Stimulated activated CD4-positive, alpha-beta T cell treated with anti-CD3 and anti-CD28 coated beads, Interleukin-15, amount 100 ng/mL, for 48 hours (primary cell): ENCODE data around the gene RAX2.

Source experiments
- DNase-seq, 2 donors: peaks; one replicate each; pipeline ENCODE4 v3.0.0-alpha.2; 2020; ENCODE audit warnings: low read depth in 2 of 2

Gene RAX2

DNA sequence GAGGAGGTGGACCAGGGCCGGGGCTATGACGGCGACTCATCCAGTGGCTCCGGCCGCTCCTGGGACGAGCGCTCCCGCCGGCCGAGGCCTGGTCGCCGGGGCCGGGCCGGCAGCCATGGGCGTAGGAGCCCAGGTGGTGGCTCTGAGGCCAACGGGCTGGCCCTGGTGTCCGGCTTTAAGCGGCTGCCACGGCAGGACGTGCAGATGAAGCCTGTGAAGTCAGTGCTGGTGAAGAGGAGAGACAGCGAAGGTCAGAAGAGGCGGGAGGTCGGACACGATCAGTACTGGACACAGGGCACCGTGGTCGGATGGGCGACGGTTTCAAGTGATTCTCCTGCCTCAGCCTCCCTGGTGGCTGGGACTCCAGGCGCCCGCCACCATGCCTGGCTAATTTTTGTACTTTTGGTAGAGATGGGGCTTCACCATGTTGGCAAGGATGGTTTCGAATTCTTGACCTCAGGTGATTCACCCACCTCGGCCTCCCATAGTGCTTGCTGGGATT, 41.5 kb downstream of the RAX2 start:
- DNase-seq: no peak

DNA sequence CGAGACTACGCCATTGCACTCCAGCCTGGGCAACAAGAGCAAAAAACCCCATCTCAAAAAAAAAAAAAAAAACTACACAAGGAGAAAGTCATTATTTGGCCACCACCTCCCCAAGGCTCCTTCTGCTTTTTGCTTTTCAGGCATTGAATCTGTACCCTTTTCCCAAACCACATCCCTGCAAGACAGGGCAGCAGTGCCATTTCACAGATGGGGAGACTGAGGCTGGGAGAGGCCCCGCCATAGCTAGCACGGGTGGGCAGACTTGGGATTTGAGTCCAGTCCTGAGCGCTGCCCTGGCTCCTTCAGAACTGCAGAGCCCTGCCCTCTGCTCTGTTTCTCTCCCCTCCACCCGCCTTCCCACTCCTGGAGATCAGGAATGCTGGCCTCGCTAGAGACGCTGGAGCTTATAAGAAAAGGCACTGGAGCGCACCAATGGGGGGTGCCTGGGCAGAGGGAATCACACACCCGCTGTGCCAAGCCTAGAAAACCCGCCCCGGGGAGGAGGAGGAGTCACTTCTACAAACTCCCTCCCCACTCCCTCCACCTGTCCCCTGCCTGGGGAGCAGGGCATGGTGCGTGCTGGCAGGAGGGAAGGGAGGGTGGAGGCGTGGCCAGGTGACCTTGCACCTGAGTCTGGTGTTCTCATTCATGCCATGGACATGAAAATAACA, 46.3 kb downstream of the RAX2 start:
- no peak for DNase-seq

DNA sequence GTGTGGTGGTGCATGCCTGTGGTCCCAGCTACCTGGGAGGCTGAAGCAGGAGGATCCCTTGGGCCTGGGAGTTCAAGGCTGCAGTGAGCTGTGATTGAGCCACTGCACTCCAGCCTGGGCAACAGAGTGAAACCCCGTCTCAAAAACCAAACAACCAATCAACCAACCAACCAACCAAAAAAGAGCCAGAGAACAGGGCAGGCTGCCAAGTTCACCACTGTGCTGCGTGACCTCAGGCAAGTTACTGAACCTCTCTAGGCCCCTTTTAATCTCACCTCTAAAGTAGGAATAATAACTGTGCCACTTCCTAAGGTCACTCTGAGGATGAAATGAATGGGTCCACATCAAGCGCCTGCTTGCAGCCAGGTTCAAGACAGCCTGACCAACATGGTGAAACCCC, 46.9 kb downstream of the RAX2 start:
- DNase-seq: no peak

DNA sequence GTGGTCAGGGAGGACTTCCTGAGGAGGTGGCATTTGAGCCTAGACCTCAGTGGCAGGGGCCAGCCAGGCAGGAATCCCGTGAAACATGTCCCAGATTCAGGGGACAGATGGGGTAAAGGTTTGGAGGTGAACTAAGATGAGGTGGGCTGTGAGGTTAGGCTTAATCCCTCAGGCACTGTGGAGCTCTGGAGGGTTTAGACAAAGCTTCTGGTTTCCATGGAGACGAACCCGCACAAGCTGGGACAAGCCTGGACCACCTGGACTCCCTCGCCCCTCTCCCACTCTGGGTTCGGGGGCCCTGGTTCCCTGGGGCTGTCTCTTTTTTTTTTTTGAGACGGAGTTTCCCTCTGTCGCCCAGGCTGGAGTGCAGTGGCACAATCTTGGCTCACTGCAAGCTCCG, 48.1 kb downstream of the RAX2 start:
- no peak for DNase-seq

DNA sequence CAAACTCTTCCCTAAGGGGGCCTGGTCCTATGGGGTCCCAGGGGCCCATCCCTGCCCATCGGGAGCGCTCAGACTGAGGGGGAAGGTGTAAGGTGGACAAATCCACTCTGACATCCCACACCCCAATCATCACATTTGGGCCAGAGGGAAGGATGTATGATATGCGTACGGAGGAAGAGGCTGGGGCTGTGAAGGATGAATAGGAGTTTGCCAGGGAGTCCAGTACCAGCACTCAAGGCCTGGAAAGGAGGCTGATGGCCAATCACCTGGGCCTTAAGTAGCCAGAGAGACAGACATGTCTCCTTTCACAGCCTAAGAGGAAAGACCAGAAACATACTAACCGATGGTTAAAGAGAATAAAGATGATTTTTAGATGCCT, 48.9 kb downstream of the RAX2 start:
- no peak for DNase-seq

DNA sequence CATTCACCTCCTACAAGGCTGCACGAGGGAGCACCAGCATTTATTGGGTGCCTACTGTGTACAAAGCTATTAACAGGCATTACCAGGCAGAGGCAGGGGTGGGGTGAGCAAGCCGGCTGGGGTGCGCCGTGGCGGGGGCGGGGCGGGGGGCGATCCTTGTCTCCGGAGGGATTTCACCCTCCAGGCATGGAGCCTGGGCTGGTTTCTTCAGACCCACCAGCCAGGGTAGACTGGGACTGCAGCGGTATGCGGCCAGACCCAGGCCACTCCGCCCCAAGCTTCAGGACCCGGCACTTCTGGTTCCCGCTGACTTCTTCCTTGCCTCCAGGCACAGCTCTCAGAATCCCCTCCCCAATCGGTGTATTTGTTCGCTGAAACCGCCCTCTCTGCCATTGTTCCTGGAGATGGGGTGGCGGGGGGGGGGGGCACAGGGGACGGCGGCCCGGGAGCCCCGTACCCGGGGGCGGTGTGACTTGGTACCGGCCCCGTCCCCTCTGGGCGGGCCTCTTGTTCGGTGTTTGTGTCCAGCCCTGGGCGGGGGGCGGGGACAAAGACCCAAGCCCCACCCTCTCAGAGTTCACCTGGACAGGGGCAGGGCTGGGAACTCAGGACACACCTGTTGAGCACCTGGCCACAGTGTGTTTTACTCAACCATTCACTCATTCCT, 49.5 kb downstream of the RAX2 start:
- no peak for DNase-seq

DNA sequence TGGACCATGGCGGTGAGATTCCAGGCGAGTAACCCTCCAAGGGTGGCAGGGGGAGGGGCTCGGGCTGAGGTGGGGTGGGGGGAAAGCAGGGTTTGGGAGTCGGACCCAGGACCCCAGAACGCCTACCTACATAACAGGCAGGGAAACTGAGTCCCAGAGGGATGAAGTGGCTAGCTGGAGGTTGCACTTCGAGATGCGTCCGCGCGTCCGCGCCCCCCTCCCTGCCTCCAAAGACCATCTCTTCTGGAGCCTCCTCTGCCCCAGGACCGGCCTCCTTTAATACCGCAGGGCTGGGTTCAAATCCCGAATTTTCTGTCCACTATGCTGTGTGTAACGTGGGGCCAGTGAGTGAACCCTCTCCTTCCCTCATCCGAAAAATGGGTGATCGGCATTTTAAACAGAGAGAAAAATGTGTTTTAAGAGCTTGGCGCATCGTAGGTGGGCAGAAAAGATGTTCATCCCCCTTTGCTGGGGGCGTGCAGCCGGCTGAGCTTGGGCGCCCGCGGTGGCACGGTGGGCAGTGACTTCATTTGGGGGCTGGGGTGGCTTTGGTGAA, 50.1 kb downstream of the RAX2 start:
- DNase-seq: no peak

DNA sequence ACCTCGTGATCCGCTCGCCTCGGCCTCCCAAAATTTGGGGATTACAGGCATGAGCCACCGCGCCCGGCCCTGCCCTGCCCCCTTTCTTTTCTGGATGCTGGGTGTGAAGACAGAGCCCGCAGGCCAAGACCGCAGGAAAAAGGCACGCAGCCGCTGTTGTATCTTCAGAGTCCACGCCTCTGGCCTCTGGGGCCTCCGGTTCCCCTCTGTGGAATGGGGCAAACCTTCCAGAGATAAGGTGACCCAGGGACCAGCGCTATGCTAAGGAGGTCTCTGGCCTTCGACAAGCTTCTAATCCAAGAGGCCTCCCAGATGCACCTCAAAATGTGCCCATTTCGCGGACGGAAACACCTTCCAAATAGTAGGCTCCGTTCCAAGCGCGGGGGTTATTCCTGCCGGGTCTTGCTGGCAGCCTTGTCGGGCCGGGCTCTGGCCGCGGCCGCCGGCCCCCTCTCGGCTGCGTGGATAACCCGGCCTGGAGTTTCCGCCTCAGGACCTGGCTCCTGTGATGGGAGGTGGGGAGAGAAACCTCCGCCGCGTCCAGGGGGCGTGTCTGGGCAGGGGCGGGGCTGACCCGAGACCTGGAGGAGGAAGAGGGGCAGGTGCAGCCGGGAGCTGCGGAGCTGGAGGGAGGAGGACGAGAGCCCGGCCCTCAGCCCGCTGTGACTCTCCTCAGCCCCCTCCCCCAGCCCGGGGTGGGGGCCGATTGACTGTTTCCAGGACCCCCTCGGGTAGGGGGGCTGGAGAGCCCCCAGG, 50.7 kb downstream of the RAX2 start:
- DNase-seq: peak; percentile 77 to 86

DNA sequence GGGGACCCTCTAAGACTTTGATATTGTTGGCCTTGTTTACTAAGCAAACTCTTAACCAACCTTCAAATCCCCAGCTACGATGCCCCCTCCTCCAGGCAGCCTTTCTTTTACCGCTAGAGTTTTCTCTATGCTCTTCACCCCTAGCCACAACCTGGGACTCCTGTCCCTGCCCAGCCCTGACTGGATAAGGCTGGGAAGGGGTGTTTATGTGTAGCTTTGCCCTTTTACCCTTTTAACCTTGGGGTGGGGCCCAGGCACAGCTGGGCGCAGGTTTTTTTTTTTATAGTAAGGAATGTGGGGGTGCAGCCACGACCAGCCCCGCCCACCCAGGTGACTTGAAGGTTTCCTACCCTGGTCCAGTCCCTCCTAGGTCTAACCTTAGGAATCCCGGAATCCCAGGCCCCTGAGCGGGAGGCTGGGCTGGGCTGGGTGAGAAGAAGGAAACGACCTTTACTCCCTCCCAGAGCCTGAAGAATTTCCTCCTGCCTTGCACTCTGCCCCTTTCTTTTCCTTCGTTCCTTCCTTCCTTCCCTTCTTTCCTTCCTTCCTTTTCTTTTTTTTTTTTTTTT, 51.6 kb downstream of the RAX2 start:
- DNase-seq: no peak

DNA sequence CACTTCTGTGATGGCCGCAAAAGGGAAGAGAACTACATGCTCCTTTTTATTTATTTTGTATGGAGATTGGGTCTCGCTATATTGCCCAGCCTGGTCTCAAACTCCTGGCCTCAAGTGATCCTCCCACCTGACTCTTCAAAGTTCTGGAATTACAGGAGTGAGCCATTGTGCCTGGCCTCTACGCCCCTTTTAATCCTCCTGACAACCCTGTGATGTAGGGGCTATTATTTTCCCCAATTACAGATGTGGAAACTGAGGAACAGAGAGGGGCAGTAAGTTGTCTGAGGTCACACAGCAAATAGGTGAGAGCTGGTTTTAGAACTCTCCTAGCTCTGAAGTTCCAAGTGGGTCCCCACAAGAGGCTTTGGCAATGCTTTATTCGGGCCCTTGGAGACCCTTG, 52.2 kb downstream of the RAX2 start:
- DNase-seq: no peak
